Hematopoietic multipotent progenitor cell (in vitro differentiated cells): ENCODE data around the gene ERCC6L. TPM values are rescaled to one million over a fixed set of nuclear protein-coding genes. Genes with fewer than 3 reads are reported as not detected.
"Not testable (repeated sequence)": the region's sequence is repeated elsewhere in the genome, so short reads cannot be mapped to it uniquely, and the experiment has no call there.

Experiments
- DNase-seq, 3 donors: peaks; one replicate each; pipeline ENCODE4 v3.0.0-alpha.2; 2011 to 2015; ENCODE audit warnings: low read depth in 2 of 3, low spot score in 2 of 3
- small RNA-seq: library from RNA; depleted of rRNA; stranded (forward); fragments of <200 nt; gene quantifications from one replicate; pipeline ENCODE3, GENCODE V24; 2012
- total RNA-seq: library from RNA; depleted of rRNA; stranded (reverse); fragments of >200 nt; gene quantifications from one replicate; pipeline ENCODE4 v1.2.3, GENCODE V29; 2012

ERCC6L gene
- total RNA-seq, 1 donor: 0.27 TPM

- no peak for DNase-seq
Observed at GRCh38 chrX:72176981-72177380, 61.8 kb downstream of the ERCC6L start.

GRCh38 chrX:72176289-72176688, 62.5 kb downstream of the ERCC6L start:
- not testable (repeated sequence) for DNase-seq

GRCh38 chrX:72169008-72169728, 69.7 kb downstream of the ERCC6L start:
- peak in 1 of 3 donors; percentile 63 for DNase-seq

- no peak for DNase-seq
Observed at GRCh38 chrX:72165551-72165950, 73.3 kb downstream of the ERCC6L start.

- no peak for DNase-seq
Observed at GRCh38 chrX:72159769-72160168, 79.1 kb downstream of the ERCC6L start.

- no peak for DNase-seq
Observed at GRCh38 chrX:72158773-72159172, 80.1 kb downstream of the ERCC6L start.

Small RNA genes within 50 kb of the gene (small RNA-seq; reads per million reads assigned to genes)
- gene RF00019: not detected

Other genes starting within 250 kb of the ERCC6L start
- gene RTL5, start 107.1 kb downstream of the ERCC6L start, total RNA-seq: 4.6 TPM
- gene PIN4, start 57.3 kb downstream of the ERCC6L start, total RNA-seq: 1.3 TPM
- 1,689 TPM for gene RPS4X, start 38.2 kb upstream of the ERCC6L start, total RNA-seq
- not detected for gene CITED1, start 66.9 kb upstream of the ERCC6L start, total RNA-seq